HG02623 (cell line): Measurements from ENCODE around the gene OR8H1.

Experiments
- ATAC-seq: cut with Tn5 transposase; IDR thresholded peaks from one replicate; pipeline ENCODE4 v1.9.1; 2021; ENCODE audit warnings: moderate library complexity; ENCODE audit not compliant: unreplicated experiment

Gene OR8H1

GRCh38 chr11:56292154-56292553 lies at the start of gene OR8H1:
Gene OR8H1, minus strand, starts transcription at chr11:56292254. Its CDS starts 1,192 bp downstream, at chr11:56291062.
- no peak for ATAC-seq

GRCh38 chr11:56340289-56340688 lies 48.2 kb upstream of the OR8H1 start:
- ATAC-seq, result no peak

- ATAC-seq, result no peak
Observed at GRCh38 chr11:56333156-56333555, 41.1 kb upstream of the OR8H1 start.

GRCh38 chr11:56331861-56332491 lies 39.9 kb upstream of the OR8H1 start:
- no peak for ATAC-seq

GRCh38 chr11:56314844-56315243 lies 22.8 kb upstream of the OR8H1 start, which contains the start of gene OR8K3:
Gene OR8K3, plus strand, starts transcription at chr11:56315144. Its CDS starts 3,163 bp downstream, at chr11:56318307.
- ATAC-seq, result no peak

- no peak for ATAC-seq
Observed at GRCh38 chr11:56307836-56308235, 15.8 kb upstream of the OR8H1 start.

GRCh38 chr11:56296898-56297297 lies 4.8 kb upstream of the OR8H1 start:
- no peak for ATAC-seq

GRCh38 chr11:56273854-56274253 lies 18.2 kb downstream of the OR8H1 start, which contains the start of gene OR5T1:
Gene OR5T1, plus strand, starts transcription at chr11:56274154. Its CDS starts 1,485 bp downstream, at chr11:56275639.
- ATAC-seq, result no peak

GRCh38 chr11:56271092-56271491 lies 21.0 kb downstream of the OR8H1 start:
- no peak for ATAC-seq

- no peak for ATAC-seq
Observed at GRCh38 chr11:56251954-56252353, 40.1 kb downstream of the OR8H1 start, which contains the start of gene OR5T3. Gene OR5T3, plus strand, starts transcription at chr11:56252254. Its CDS starts 0 bp downstream, at chr11:56252254.
